ENCODE results near the gene CCDC50.

The CCDC50 gene

DNA sequence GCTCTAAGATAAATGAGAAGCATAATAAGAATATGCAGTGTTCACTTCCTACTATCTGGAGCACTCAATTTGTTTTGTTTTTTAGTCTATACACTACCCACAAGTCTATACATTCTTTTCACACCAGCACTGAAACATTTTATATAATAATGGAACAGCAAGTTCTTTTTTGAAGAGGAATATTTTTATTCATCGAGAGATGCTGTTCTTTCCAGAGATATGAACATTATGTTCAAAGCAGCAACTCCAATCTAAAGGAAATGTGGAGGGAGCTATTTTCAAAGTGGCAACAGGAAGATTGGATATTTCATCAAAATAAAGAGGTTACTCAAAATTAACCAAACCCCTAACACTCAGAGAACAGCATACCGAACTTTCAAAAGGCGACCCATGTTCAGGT is 115.4 kb downstream of the CCDC50 start:
- no CpG with 5 or more reads among the region's 3 CpGs for WGBS (ENCODE audit: extremely low coverage, insufficient coverage, low lambda C conversion rate)
- no peak overlapping the region for H2BK15ac ChIP-seq (replicated peaks; ENCODE audit: low read depth)
- H3K36me3 ChIP-seq (ENCODE audit: control insufficient read depth, insufficient read depth, low read length) = no peaks in the 10 kb centered on the region

More for the DNA sequence above, 115.4 kb downstream of the CCDC50 start:
- Histone ChIP-seq H3K79me1 (ENCODE audit: low read length) (no peaks in the 10 kb centered on the region), H4K5ac (ENCODE audit: low read length) (no peak overlapping the region), H3K4ac (ENCODE audit: low read depth, low read length) (no peak overlapping the region), H3K23ac (ENCODE audit: low read length) (no peak overlapping the region), H3K79me2 (ENCODE audit: control insufficient read depth, insufficient read depth, low read length) (no peaks in the 10 kb centered on the region), H3K27me3 (ENCODE audit: insufficient read depth, low read length, poor library complexity) (no peaks in the 10 kb centered on the region), H3K4me1 (ENCODE audit: control insufficient read depth, low read depth, low read length) (no peaks in the 10 kb centered on the region), H2BK120ac (ENCODE audit: low read depth, low read length) (no peak overlapping the region), H2BK5ac (ENCODE audit: low read length) (no peak overlapping the region), H4K8ac (ENCODE audit: low read depth, low read length) (no peak overlapping the region), H3K56ac (ENCODE audit: low read length) (no peak overlapping the region), H3K9ac (ENCODE audit: low read length) (no peak overlapping the region), H3K4me2 (ENCODE audit: low read length) (no peak overlapping the region), H2AK5ac (ENCODE audit: low read length) (no peak overlapping the region), H3K27ac (ENCODE audit: low read depth, low read length) (no peak overlapping the region), H3K4me3 (ENCODE audit: low read length) (no peak overlapping the region), H3K18ac (ENCODE audit: low read length) (no peak overlapping the region)
- no peak for DNase-seq
